ENCODE data around the gene SPDYE1. TPM values are rescaled to one million over a fixed set of nuclear protein-coding genes. Genes with fewer than 3 reads are reported as not detected.

SPDYE1 gene
- polyA plus RNA-seq, 1 donor (not counting 4 experiments of a cell fraction or from before 2014, with no cell fraction given): not detected

DNA sequence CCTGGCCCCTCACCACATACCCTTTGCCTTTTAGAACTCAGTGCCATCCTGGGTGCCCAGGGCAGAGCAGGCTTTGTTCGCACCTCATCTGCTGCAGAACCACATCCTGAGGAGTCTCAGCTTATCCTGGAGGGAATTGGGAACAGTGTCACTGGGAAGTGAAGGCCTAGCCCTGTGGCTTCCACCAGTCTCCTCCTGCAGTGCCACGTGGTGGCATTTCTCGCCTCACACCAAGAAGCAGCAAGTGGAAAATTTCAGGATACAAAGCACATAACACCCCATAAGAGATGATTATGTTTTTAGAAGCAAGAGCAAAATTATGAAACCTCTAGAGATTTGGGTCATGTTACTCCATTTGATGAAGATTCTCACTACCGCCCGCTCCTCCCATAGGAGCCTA lies 44.6 kb upstream of the SPDYE1 start:
- DNase-seq (ENCODE audit: low read depth, low spot score) (no peak), FAIRE-seq (no peak)
- dilution Hi-C loops (cut with MboI; ENCODE audit: extremely low pct_ligation_motif_present, low sequenced_read_pairs): no loop called here
- no peak overlapping the region for H3K4me3 ChIP-seq (ENCODE audit: control insufficient read depth in 2 of 3, extremely low read depth in 1 of 3, insufficient read depth in 2 of 3, low read depth in 1 of 3, low read length in 3 of 3)
- TF ChIP-seq, protein P1, sequence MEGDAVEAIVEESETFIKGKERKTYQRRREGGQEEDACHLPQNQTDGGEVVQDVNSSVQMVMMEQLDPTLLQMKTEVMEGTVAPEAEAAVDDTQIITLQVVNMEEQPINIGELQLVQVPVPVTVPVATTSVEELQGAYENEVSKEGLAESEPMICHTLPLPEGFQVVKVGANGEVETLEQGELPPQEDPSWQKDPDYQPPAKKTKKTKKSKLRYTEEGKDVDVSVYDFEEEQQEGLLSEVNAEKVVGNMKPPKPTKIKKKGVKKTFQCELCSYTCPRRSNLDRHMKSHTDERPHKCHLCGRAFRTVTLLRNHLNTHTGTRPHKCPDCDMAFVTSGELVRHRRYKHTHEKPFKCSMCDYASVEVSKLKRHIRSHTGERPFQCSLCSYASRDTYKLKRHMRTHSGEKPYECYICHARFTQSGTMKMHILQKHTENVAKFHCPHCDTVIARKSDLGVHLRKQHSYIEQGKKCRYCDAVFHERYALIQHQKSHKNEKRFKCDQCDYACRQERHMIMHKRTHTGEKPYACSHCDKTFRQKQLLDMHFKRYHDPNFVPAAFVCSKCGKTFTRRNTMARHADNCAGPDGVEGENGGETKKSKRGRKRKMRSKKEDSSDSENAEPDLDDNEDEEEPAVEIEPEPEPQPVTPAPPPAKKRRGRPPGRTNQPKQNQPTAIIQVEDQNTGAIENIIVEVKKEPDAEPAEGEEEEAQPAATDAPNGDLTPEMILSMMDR (optimal IDR thresholded peaks at IDR 0.05 in 1 of 3, IDR thresholded peaks at IDR 0.05 in 1 of 3, conservative IDR thresholded peaks at IDR 0.05 in 1 of 3; ENCODE audit: extremely low read depth in 1 of 3, insufficient read depth in 2 of 3, low read length in 3 of 3): no peak
- no peak for TF ChIP-seq EZH2 (IDR thresholded peaks at IDR 0.05; ENCODE audit: low read length)
- no peaks in the 10 kb centered on the region for H3K9me1 ChIP-seq (ENCODE audit: control insufficient read depth, extremely low read depth, insufficient read depth, low read length)
- no peak overlapping the region for H3K27ac ChIP-seq (ENCODE audit: control insufficient read depth, insufficient read depth, low read length)
- H3K4me1 ChIP-seq (ENCODE audit: control insufficient read depth, extremely low read depth, insufficient read depth, low read length): no peaks in the 10 kb centered on the region
- H3K9me3 ChIP-seq (ENCODE audit: control insufficient read depth, low read depth, low read length): no peaks in the 10 kb centered on the region
- no peaks in the 10 kb centered on the region for H4K20me1 ChIP-seq (ENCODE audit: control insufficient read depth, extremely low read depth, insufficient read depth, low read length)
- no peak overlapping the region for H2AFZ ChIP-seq (ENCODE audit: control insufficient read depth, low read length)
- no peak overlapping the region for H3K4me2 ChIP-seq (ENCODE audit: control insufficient read depth, extremely low read depth, insufficient read depth, low read depth, low read length)
- no peaks in the 10 kb centered on the region for H3K27me3 ChIP-seq (ENCODE audit: control insufficient read depth, extremely low read depth, insufficient read depth, low read length)
- peaks cover 0 to 2% of the 10 kb centered on the region in 2 experiments for H3K36me3 ChIP-seq (ENCODE audit: control insufficient read depth in 2 of 2, extremely low read depth in 1 of 2, insufficient read depth in 2 of 2, low read length in 2 of 2)
- no peaks in the 10 kb centered on the region for H3K79me2 ChIP-seq (ENCODE audit: control insufficient read depth, insufficient read depth, low read length)
- H3K9ac ChIP-seq (ENCODE audit: control insufficient read depth, extremely low read depth, insufficient read depth, low read length): no peak overlapping the region

DNA sequence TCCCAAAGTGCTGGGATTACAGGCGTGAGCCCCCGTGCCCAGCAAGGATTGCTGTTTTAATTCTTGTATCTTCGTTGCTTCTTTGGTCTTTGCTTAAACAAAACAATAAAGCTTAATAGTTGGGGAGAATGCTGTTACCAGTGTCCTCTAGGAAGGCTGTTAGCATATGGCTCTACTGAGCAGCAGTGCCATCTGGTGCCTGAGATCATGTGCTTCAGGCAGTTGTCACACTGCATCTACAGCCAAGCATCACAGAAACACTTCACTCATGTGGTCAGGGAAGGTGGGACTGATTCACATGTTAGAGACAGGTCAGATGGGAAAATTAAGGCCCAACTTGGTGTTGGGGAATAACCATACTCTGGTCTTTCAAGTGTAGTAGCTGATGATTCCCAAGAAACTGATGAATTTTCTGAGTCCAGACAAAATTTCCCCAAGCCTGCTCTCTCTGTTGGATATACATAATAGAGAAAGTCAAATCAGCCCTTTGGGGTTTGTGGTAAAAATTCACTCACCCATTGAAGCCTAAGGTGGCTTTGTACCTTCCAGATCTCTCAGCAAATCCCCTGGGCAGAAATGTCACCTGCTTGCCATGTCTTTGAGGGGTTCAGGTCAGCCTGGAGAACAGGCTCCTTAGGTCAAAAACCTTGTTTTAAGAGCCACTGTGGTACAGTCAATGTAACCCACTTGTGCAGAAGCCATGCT lies 43.0 kb upstream of the SPDYE1 start:
- FAIRE-seq: peak; percentile 82
- Histone ChIP-seq H3K9me3 (ENCODE audit: control insufficient read depth, low read depth, low read length) (no peaks in the 10 kb centered on the region), H2AFZ (ENCODE audit: control insufficient read depth, low read length) (no peak overlapping the region)

More for the DNA sequence above, 43.0 kb upstream of the SPDYE1 start:
- H3K4me2 ChIP-seq (ENCODE audit: control insufficient read depth, extremely low read depth, insufficient read depth, low read depth, low read length): no peak overlapping the region
- no peaks in the 10 kb centered on the region for H3K9me1 ChIP-seq (ENCODE audit: control insufficient read depth, extremely low read depth, insufficient read depth, low read length)
- DNase-seq (ENCODE audit: low read depth, low spot score): no peak
- H3K9ac ChIP-seq (ENCODE audit: control insufficient read depth, extremely low read depth, insufficient read depth, low read length): no peak overlapping the region
- no peak overlapping the region for H3K27ac ChIP-seq (ENCODE audit: control insufficient read depth, insufficient read depth, low read length)
- peaks cover 0 to 2% of the 10 kb centered on the region in 2 experiments for H3K36me3 ChIP-seq (ENCODE audit: control insufficient read depth in 2 of 2, extremely low read depth in 1 of 2, insufficient read depth in 2 of 2, low read length in 2 of 2)
- TF ChIP-seq, protein P1 (optimal IDR thresholded peaks at IDR 0.05 in 1 of 3, IDR thresholded peaks at IDR 0.05 in 1 of 3, conservative IDR thresholded peaks at IDR 0.05 in 1 of 3; ENCODE audit: extremely low read depth in 1 of 3, insufficient read depth in 2 of 3, low read length in 3 of 3): peak; percentile 48 to 86 (median 54)
- TF ChIP-seq EZH2 (IDR thresholded peaks at IDR 0.05; ENCODE audit: low read length): no peak
- no peaks in the 10 kb centered on the region for H3K27me3 ChIP-seq (ENCODE audit: control insufficient read depth, extremely low read depth, insufficient read depth, low read length)
- H3K4me1 ChIP-seq (ENCODE audit: control insufficient read depth, extremely low read depth, insufficient read depth, low read length): no peaks in the 10 kb centered on the region
- no peaks in the 10 kb centered on the region for H4K20me1 ChIP-seq (ENCODE audit: control insufficient read depth, extremely low read depth, insufficient read depth, low read length)
- H3K79me2 ChIP-seq (ENCODE audit: control insufficient read depth, insufficient read depth, low read length): no peaks in the 10 kb centered on the region
- dilution Hi-C loops (cut with MboI; ENCODE audit: extremely low pct_ligation_motif_present, low sequenced_read_pairs): no loop called here
- H3K4me3 ChIP-seq (ENCODE audit: control insufficient read depth in 2 of 3, extremely low read depth in 1 of 3, insufficient read depth in 2 of 3, low read depth in 1 of 3, low read length in 3 of 3): no peak overlapping the region

Data from keratinocyte (primary cell).